ENCODE measurements around the gene SLC15A1.
"Not testable (repeated sequence)": the region's sequence is repeated elsewhere in the genome, so short reads cannot be mapped to it uniquely, and the experiment has no call there.

Gene SLC15A1

DNA sequence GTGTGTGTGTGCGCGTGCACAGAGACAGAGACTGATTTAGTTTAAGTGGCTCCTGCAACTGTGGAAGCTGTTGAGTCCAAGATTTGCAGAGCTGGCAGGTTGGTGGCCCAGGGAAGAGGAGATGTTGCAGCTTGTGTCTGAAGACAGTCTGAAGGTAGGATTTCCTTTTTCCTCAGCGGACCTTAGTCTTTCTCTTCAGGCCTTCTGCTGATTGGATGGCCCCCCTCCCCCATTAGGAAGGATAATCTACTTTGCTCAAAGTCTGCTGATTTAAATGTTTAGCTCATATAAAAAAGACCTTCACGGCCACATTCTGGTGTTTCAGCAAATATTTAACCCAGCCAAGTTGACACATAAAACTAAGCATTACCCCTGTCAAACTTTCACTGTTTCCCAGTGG lies 84.3 kb downstream of the SLC15A1 start:
- Histone ChIP-seq H3K4me3 (no peak overlapping the region), H3K27ac (no peak overlapping the region)

DNA sequence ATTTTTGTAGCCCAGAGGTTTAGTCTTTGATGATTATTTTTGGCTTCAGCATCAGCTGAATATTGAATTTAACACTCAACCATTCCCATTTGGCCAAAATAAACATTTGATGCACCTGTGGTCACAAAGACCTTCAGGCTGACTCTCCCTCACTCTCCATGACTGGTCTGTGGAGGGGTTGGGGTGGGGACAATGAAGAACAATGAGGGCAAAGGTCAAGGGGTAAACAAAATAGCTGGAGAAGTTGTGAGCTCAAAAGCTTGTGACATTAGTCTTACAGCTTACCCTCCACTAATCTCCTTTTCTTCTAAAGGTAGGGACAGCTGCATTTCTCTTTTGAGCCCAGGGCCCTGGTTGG lies 86.9 kb downstream of the SLC15A1 start:
- H3K4me3 ChIP-seq = no peak overlapping the region
- H3K27ac ChIP-seq = no peak overlapping the region

DNA sequence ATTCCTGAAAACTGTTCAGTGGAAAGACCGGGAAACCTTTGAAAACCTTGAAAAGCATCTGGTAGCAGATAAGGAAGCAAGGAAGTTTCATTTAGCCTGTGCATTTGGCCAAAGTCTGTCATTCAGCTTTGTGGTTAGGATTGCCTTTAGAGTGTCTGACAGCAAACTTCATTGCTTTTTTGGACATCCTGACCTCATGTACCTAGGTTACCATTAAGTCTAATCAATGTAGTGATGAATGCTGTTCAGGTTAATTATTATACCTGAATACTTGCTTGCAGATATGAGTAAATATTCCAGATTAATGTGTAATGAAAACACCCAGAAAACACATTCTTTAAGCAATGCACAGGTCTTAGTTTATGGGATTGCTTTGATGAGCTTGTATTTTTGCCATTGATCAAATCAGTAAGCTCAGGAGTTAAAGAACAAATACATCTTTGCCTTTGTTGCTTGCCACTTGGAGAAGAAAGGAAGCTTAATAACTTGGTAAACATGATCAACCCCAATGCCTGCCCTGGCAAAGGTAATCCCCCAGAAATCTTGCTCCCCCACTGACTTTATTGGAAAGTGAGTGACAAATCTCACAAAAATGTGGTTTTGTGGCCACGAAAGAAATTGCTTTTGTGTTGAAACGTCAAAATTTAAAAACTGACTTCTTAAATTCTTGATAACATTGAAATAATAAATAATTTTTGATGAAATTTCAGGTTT lies 87.4 kb downstream of the SLC15A1 start:
- Histone ChIP-seq H3K4me3 (no peak overlapping the region), H3K27ac (peak overlapping the region in 1 of 21 experiments; percentile 36)

DNA sequence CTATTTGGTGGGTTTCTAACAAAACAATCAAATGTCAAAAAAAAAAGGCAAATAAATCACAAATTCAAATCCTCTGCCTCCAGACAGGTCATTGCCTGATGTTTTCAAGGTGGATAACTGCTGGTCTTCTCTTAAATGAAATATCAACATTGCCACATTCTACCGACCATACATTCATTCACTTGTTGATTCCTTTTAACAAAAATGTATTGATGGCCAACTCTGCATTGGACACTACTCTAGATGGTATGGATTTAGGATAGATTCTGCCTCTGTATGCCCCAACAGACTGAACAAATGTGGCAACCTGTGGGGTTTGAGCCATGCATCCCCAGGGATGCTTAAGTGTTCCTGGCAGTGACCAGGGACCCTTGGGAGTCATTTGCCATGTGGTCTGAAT lies 88.0 kb downstream of the SLC15A1 start:
- Histone ChIP-seq H3K27ac (peak overlapping the region in 1 of 21 experiments; percentile 36), H3K4me3 (no peak overlapping the region)

DNA sequence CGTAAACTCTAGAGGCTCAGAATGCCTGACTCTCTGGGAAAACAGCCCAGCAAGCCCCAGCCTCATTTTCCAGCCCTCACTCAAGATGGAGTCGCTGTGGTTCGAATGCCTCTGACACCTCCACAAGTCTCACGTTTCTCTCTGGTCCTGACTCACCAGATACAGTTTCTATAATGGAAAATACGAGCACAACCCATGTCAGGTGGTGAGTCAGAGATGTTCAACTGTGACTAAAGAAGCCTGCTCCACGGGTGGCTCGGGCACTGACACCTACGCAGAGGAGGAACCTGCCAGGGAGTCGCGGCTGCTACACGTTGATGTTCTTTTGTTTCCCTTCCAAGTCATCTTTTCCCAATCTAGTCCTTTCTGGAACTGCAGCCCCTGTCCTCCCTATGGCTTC lies 88.4 kb downstream of the SLC15A1 start:
- no peak overlapping the region for H3K4me3 ChIP-seq
- peak overlapping the region in 1 of 21 experiments; percentile 36 for H3K27ac ChIP-seq

DNA sequence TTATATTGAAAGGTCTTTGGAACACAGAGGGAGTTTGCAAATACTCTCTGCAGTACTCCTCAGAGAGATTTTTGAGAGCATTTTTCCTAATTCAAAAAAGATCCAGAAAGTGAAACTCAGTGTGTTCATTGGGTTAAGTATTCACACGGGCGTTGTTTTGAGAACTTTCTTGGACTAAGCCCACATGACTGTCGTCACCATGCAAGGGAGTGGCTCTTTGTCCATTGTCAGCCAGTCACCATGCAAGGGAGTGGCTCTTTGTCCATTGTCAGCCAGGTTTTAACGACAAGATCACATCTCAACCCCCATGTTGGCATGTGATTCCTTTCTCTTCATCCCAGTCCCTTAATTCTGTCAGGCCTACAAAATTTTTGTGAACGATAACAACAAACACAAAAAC lies 94.3 kb downstream of the SLC15A1 start:
- no peak overlapping the region for H3K4me3 ChIP-seq
- H3K27ac ChIP-seq = peak overlapping the region in 17 of 21 experiments; percentile 8 to 85 (median 54)

DNA sequence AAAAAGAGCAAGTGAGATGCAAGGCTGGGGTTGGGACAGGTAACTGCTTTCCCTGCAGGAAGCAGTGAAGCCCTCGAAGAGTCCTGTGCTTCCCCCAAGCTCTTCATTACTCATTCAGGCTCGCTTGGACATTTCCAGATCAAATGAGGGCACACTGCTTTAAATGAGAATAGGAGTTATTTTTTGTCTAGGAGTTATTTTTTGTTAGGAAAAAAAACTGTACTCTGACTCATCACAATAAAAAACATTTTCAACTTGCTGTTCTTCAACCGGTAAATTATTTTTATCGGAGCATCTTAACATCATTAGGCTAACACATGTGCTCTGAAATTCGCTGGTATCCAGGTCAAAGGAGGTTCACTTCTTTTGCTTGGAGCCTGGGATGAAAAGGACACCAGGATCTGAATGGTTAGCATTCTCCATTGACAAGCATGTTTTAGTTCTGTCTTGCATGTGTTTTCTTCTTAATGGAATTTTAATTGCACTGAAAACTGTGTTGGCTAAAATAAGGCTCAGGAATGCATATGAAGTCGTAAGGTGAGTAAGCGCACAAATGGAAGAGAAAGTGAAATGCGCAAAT lies 94.9 kb downstream of the SLC15A1 start:
- H3K4me3 ChIP-seq = no peak overlapping the region
- peak overlapping the region in 16 of 21 experiments; percentile 8 to 85 (median 56) for H3K27ac ChIP-seq

DNA sequence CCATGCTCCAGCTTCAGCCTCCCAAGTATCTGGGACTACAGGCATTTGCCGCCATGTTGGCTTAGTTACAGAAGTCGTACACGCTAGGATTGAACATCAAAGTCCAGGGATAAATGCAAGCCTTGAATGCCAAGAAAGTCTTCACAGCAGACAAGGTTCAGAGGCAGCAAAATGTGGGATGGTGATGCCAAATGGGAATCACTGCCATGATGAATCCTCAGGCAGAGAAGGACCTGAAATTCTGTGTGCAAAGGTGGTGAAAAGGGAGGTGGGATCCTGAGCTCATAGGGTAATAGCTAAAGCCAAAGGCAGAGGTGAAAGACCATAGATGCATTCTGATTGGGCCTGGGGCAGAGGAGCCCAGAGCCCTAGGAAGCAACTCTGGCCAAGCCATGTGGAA lies 96.2 kb downstream of the SLC15A1 start:
- no peak overlapping the region for H3K27ac ChIP-seq

DNA sequence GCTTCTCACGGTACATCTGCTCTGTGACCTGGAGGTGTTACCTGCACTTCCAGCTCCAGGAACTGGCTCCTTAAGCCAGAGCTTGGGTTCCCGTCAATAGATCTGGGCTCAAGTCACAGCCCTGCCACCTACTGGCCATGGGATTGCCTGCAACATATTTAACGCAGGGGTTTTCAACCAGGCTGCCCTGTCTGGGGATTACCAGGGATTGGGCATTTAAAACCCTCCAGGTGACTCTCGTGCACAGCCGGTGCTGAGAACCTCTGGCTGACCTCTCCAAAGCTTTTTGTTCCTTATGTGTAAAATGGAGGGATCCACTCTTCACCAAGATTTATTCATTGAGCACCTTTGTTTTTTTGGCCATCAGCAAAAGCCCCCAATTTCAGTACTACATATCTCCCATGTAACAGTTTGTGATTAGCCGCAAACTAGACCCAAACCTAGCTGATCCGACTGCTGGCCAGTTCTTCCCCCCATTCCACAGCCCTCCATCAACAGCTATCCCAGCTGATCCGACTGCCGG lies 98.9 kb downstream of the SLC15A1 start:
- peak overlapping the region in 2 of 21 experiments; percentile 13 to 35 for H3K27ac ChIP-seq
- no peak overlapping the region for H3K4me3 ChIP-seq

More for the DNA sequence above, 96.2 kb downstream of the SLC15A1 start:
- H3K4me3 ChIP-seq = no peak overlapping the region

DNA sequence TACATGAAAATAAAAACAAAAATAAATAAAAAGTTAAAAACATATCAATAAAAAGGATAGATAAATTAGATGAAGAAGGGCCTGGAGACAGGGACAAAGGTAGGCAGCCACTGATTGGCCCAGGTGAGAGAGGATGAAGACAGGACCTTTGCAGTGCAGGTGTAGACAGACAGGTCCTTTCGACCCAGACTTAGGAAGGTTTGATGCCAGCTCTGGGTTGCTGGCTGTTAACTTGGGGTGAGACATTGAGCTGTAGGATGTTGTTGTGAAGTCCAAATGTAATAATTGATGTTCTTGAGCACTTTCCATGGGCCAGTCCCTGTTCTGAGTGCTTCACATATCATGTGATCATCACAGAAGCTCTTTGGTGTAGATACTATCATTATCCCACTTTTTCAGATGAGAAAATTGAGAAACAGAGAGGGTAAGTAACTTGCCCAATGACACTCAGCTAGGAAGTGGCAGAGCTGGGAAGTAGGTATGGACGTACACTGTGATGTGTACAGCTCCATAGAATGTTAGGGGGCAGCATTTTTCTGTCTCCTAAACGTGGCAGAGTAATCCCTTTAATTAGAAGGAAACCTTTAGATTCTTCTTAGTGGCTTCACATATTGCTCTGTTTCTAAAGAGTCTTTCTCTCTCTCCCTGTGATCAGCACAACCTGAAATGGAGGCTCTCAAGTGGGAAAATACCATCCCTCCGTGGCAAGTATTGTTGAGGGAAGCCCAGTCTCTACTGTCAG lies 99.6 kb downstream of the SLC15A1 start:
- Histone ChIP-seq H3K4me3 (no peak overlapping the region), H3K27ac (peak overlapping the region in 3 of 21 experiments; percentile 13 to 47 (median 35))

DNA sequence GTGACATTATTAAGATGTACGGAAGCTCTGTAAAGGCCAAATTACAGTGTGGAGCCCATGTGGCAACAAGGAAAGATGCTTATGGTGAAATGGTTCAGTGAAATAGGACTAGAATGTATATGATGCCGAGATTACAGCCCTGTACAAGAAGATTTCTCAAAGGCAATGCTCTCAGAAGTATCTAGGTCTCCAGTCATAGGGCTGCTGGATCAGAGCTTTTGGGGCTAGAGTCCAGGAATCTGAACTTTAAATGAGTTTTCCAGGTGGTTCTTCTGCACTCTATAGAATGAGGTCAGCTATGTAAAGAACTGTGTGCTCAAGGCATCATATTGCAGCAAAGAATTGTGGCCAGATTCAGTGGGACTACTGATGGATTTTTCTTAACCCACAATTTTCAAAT lies 100.2 kb downstream of the SLC15A1 start:
- peak overlapping the region in 2 of 21 experiments; percentile 41 to 47 for H3K27ac ChIP-seq
- H3K4me3 ChIP-seq = no peak overlapping the region

DNA sequence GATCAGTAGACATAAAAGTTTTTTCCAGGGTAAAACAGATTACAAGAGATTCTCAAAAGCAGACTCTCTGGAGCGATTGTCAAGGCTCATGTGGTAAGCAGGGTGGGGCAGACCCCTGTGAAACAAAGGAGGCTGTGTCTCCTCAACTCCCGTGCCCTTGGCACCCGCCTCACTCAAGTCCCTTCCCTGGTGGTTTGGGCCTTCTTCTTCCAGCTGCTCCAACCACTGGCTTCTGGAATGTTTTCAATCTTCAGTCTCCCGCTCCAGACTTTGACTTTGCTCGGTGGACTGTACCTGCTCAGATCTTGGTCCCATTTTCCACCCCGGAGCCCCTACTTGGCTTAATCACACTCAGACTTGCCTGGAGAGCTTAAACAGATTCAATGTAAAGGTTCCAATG lies 100.7 kb downstream of the SLC15A1 start:
- H3K27ac ChIP-seq = peak overlapping the region in 7 of 21 experiments; percentile 11 to 47 (median 41)

DNA sequence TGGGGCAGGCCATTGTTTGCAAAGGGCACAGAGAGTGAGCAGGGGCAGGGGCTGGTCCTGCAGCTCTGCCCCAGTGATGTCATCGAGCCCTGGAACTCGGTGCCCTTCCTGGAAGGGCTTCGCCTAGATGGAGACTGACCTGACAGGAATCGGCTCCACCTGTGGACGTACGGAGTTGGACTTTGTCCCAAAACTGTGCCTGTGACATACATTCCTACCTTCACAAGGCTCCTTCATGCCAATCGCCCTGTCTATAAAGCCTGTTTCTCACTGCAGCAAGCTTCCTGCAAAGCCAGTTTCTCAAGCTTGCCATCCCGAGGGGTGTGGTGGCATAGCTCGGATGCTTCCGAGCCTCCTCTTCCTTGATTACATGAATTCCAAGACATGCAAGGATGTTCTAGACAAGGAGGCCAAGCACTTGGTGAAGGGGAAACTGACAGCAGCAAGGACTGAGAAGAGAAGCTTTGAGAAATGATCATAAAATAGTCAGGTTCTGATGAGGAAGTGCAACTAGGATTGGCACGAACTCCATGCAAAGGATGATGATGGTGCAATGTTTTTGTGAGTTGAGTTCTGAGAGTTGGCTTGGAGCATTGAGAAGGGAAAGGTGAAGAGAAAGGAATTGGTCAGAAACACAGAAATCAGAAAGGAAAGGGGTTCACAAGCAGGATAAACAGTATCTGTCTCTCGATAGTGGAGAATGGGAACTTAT lies 101.9 kb downstream of the SLC15A1 start:
- H3K27ac ChIP-seq = peak overlapping the region in 6 of 21 experiments; percentile 15 to 47 (median 38)
- H3K4me3 ChIP-seq = no peak overlapping the region

More for the DNA sequence above, 100.7 kb downstream of the SLC15A1 start:
- H3K4me3 ChIP-seq = no peak overlapping the region

DNA sequence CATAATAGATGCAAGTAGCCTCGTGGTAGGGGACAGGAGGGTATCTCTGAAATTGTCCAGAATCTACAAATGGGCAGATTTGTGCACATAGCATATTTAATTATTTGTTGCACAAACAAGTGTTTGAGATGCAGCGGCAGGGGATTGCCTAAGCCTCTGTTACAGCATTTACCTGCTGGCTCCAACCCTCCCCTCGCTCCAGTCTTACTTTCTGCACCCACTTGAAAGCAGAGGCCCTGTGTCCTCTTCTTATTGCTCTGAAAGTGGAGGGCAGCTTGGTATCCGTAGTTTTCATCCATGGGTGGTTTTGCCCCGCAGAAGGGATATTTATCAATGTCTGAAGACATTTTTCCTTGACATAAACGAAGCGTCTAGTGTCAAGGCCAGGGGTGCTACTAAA lies 102.6 kb downstream of the SLC15A1 start:
- Histone ChIP-seq H3K27ac (peak overlapping the region in 1 of 21 experiments; percentile 12), H3K4me3 (no peak overlapping the region)

DNA sequence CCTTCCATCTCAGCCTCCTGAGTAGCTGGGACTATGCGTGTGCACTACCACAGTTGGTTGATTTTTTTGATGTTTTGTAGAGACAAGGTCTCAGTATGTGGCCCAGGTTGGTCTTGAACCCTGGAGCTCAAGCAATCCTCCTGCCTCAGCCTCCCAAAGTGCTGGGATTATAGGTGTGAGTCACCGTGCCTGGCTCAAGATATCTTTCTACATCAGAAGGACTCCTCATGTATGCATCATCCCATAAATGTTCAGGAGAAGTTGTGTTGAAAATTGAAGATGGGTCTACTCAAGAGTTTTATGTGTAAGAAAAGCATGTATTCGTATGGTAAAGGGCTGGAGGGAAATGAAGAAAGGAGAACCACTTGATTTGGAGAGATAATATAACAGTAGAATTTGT lies 103.8 kb downstream of the SLC15A1 start:
- H3K27ac ChIP-seq = no peak overlapping the region

DNA sequence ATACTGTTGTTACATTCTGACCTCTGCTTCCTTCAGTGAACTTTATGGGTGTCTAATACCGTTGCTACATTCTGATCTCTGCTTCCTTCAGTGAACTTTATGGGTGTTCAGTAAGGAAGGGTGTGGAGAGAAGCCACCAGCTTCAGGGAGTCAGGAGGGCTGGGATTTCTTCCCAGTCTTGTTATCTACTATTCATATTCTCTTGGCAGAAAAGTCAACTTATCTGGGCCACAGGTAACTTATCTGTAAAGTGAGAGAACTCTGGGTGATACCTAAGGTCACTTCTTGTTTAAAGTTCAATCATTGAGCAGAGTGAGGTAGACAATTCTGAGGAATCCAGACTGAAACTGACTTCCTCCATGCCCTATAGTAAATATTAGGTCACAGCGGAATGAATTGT lies 104.3 kb downstream of the SLC15A1 start:
- no peak overlapping the region for H3K4me3 ChIP-seq

More for the DNA sequence above, 103.8 kb downstream of the SLC15A1 start:
- no peak overlapping the region for H3K4me3 ChIP-seq

DNA sequence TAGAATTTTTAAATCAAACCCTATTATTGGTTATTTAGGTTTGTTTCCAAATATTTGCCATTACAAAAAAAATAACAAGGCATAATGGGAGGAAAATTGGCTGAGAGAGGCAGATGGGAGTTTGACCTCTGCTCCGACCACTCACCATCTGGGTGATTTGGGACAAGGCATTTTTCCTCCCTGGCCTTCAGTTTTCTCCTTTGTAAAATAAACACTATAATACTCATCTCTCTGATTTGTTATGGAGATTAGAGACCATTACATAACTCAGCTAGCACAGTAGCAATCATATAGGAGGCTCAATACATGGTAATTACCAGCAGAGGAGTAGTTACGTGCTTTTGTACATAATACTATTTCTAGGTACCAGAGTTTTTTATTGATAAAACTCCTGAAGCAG lies 105.4 kb downstream of the SLC15A1 start:
- H3K27ac ChIP-seq = no peak overlapping the region
- no peak overlapping the region for H3K4me3 ChIP-seq

More for the DNA sequence above, 104.3 kb downstream of the SLC15A1 start:
- H3K27ac ChIP-seq = no peak overlapping the region

DNA sequence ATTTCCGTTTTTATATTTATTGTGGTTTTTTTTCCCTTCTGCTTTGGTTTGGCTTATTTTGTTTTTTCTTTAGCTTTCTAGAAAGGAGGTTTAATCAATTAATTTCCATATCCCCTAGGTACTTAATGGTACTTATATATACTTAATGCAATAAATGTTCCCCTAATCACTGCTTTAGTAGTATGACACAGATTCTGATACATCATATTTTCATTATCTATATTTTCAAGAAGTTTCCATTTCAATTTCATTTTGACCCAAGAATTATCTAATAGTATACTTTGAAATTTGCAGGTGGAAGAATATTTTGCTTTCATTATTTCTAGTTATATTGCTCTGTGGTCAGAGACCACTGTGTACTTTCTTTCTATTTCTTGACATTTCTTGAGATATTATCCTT lies 109.0 kb downstream of the SLC15A1 start:
- H3K4me3 ChIP-seq = no peak overlapping the region
- no peak overlapping the region for H3K27ac ChIP-seq

DNA sequence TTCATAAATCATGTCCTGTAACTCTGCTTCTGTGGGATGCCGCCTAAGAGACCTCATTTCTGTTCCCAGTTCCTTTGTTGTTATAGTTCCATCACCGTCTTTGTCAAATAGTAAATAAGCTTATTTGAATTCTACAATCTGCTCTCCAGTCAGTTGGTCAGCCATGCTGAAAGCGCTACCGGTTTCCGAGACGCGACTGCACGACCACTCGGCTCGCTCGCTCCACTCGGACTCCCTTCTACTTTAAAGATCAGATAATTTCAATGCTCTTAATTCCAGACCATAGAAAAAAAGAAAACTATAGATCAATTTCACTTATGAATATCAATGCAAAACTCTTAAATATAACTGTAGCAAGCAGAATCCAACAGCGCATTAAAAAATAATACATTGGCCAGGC lies 111.4 kb downstream of the SLC15A1 start:
- H3K4me3 ChIP-seq = no peak overlapping the region
- no peak overlapping the region for H3K27ac ChIP-seq

DNA sequence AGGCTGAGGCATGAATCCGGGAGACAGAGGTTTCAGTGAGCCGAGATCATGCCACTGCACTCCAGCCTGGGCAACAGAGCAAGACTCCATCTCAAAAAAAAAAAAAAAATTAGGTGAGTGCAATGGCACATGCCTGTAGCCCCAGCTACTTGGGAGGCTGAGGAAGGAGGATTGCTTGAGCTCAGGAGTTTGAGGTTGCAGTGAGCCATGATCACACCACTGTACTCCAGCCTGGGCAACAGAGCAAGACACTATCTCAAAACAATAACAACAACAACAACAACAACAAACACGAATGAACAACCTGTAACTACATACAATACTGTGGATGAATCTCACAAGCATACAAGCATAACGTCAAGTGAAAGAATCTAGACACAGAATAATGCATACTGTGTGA lies 112.7 kb downstream of the SLC15A1 start:
- not testable (repeated sequence) for H3K4me3 ChIP-seq, H3K27ac ChIP-seq
